Stimulated activated CD4-positive, alpha-beta T cell treated with anti-CD3 and anti-CD28 coated beads, TNF-alpha, amount 100 ng/mL, for 48 hours (primary cell): ENCODE measurements around the gene SLC22A5.

Experiments
- DNase-seq, 3 donors: peaks; one replicate each; pipeline ENCODE4 v3.0.0-alpha.2; 2020; ENCODE audit warnings: low read depth in 3 of 3

The SLC22A5 gene

DNA sequence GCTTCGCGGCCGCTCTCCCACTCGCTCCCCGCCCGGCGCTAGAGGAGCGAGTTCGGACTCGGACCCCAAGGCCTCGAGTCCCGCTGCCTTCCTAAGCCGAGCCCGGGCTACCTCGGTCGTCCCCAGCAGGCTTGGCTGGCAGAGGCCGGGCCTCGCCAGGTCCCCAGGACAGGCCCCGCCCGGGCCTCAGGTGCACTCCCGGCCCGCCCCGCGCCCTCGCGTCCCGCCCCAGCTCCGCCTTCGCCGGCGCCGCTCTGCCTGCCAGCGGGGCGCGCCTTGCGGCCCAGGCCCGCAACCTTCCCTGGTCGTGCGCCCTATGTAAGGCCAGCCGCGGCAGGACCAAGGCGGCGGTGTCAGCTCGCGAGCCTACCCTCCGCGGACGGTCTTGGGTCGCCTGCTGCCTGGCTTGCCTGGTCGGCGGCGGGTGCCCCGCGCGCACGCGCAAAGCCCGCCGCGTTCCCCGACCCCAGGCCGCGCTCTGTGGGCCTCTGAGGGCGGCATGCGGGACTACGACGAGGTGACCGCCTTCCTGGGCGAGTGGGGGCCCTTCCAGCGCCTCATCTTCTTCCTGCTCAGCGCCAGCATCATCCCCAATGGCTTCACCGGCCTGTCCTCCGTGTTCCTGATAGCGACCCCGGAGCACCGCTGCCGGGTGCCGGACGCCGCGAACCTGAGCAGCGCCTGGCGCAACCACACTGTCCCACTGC lies at the start of gene SLC22A5:
TSS of gene SLC22A5 (plus strand) at position 237 of the 707 bp plus-strand sequence. CDS start at position 500, 263 bp downstream.
- peak; percentile 39 to 65 (median 49) for DNase-seq

GRCh38 chr5:132319975-132320374 lies 49.5 kb upstream of the SLC22A5 start:
- DNase-seq, result no peak

DNA sequence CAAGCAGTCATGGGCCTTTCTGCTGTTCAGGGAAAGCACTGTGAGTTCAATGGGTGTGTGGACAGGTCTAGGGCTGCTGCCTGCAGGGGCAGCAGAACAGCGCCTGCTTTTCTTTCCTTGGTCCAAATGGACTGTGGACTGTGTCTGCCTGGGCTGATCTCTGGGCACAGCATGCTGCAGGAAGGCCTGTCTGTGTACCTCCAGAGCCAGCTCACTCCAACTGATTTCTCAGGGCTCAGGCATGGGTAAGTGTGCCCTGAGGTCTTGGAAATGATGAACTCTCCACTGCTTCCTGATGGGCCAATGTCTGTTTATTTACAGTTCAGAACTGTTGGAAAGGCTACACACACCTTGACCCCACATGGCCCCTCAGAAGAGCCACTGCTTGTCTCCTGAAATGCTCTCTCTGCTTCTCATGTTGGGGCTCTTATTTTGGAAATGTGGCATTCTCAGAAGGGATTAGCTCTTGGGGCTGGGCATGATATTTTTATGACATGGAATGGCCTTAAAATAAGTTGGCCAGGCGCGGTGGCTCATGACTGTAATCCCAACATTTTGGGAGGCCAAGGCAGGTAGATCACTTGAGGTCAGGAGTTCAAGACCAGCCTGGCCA lies 48.3 kb upstream of the SLC22A5 start:
- DNase-seq, result no peak

DNA sequence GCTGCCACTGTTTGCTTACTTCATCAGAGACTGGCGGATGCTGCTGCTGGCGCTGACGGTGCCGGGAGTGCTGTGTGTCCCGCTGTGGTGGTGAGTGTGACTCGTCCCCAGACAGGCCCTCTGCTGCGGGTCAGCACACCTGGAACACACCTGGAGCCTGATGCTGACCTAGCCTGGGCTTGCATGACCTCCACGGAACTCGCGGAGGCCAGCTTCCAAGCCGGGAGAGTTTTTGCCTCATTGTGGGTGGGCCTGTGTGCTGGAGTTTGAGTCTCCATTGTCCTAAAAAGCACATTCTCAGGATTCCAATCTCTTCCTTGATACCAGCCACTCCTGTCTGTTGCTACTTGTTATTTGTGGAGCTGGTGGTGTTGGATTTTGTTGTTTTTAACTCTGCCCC lies 47.2 kb upstream of the SLC22A5 start:
- no peak for DNase-seq

DNA sequence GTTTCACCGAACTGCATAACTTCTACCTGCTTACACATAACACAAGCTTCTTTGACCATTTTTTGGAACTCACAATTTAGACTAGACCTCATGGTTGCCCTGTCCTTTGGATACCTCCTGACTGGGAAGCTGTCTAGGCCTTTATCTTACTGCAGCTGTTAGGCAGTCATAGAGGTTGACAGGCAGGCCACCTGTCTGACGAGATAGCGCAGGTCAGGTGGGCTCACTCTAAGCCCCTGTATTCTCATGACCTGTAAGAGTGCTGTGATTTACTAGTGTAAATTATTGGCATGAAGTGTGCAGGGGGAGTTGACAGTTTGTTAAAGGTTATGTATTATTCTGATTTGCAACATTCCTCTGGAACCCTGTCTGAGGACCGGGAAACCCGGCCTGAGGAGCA lies 46.3 kb upstream of the SLC22A5 start:
- DNase-seq, result no peak

DNA sequence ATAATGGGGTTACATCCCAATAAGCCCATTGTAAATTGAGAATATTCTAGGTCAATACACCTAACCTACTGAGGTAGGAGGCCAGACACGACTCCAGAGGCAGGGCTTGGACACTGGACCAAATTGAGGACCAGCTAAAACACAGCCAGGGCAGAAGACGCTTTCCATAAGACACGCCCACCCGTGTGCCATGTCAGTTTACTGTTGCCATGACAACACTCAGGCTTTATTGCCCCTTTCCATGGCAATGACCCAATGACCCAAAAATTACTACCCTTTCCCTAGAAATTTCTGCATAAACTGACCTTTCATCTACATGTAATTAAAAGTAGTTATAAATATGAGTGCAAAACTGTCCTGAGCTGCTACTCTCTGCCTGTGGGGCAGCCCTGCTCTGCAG lies 43.8 kb upstream of the SLC22A5 start:
- DNase-seq, result no peak

- no peak for DNase-seq
These were observed 42.1 kb upstream of the SLC22A5 start for GRCh38 chr5:132327252-132327955.

- no peak for DNase-seq
These were observed 34.7 kb upstream of the SLC22A5 start for GRCh38 chr5:132334812-132335211.

DNA sequence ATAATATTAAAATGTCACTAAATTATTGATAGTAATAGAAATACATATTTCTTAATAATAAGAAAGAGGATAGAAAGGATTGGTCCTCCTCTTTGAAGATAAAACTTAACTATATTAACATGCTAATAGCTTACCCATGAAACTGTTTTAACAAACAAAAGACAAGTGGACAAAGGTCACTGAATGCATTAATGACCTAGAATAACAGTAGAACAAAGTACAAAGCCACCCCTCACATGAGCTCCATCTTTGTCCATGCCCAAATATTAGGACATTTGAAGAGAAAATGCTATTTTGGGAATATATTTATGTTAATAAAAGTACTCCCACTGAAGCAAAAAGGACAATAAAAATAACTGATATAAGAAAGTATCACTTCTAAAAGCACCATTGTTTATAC lies 34.1 kb upstream of the SLC22A5 start:
- no peak for DNase-seq

DNA sequence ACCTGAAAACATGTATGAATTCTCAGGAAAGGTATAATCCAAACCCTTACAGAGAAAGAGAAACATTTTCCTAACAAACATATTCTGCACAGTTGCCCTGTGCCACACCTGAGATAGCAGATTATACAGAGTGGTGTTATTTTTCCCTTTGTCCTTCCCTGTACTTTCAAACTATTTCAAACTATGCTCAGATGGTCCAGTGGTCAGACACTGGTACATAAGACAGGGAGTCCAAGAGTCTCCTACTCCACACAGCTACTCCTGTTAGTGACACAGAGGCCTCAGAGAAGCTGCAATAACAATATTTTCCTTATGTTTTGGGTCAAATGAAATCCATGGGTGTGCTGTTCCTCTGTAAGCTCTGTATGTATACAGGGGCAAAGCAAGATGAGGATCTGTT lies 30.0 kb upstream of the SLC22A5 start:
- no peak for DNase-seq

GRCh38 chr5:132342291-132343180 lies 27.0 kb upstream of the SLC22A5 start:
- no peak for DNase-seq

GRCh38 chr5:132344775-132345514 lies 24.6 kb upstream of the SLC22A5 start:
- no peak for DNase-seq

DNA sequence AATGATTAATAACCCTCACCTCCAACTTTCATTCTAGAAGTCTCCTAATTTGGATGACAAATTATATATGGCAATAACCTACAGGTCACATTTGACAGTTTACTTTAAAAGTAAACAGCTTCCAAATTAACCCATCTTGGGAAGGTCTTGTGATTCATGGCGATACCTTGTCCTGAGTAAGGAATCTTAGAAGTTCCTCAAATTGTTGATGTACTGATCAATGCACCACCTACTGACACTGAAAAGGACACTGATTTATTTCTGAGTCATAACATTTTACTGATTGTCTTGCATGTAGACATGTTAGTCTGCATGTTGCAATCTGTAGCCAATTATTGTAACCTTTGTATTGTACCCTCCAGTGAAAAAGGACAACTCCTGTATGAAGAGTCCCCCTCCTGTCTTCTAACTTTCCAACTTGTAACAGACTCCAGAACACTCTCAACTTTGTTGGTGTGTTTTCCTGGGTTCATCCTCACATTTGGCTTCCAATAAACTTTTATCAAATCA lies 16.0 kb upstream of the SLC22A5 start:
- no peak for DNase-seq

GRCh38 chr5:132354381-132355139 lies 14.9 kb upstream of the SLC22A5 start:
- no peak for DNase-seq

- no peak for DNase-seq
These were observed 14.3 kb upstream of the SLC22A5 start for GRCh38 chr5:132355140-132355765.

DNA sequence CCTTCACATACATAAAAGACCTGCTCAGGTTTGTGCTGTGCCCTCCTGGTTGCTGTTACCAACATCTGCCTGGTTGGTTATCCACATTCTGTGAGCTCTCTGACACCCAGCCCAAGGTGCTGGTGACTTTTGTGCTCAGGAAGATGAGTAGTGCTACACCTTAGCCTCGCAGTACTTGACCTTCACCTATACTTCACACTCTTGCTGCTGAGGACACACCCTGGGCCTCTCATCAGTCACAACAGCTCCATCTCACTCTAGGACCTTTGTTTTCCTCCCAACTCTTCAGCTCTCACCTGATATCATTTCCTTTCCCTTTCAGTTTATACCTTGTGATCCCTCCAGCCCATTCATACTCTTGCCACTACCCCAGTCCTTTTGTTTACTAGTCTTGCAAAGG lies 10.7 kb upstream of the SLC22A5 start:
- no peak for DNase-seq

DNA sequence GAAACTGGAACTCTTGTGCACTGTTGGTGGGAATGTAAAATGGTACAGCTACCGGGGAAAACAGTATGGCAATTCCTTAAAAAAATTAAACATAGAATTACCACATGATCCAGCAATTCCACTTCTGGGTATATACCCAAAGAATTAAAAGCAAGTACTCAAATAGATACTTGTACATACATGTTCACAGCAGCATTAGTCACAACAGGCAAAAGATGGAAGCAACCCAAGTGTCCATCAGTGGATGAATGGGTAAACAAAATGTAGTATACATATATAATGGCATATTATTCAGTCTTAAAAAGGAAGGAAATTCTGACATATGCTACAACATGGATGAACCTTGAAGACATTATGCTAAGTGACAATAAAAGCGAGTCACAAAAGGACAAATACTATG lies 7.4 kb upstream of the SLC22A5 start:
- no peak for DNase-seq

DNA sequence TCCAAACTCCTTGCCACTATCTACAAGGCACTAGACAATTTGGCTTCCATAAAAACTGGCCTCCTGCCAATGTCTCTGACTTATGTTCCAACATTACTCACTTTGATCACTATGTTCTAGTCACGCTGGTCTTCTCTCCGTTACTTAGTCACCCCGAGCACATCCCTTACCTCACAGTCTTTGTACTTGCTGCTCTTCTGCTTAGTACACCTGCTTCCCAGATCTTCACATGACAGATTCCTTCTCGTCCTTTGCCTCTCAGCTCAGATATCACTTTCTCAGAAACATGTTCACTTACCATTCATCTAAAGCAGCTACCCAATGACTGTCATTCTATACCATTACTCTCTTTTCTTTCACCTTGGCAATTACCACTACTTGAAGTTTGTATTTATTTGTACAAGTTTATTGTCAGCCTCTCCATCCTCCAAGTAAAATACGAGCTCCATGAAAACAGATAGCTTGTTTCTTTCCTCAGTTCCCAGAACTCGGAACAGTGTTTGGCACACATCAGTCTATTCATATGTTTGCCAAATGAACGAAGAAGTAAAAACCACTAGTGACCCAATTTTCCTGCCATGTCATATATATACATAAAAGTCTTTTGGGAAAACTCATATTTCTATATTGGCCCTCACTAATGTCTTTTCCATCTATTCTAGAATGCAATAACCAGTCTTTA lies 5.9 kb upstream of the SLC22A5 start:
- no peak for DNase-seq

GRCh38 chr5:132364319-132364718 lies 5.2 kb upstream of the SLC22A5 start:
- DNase-seq, result no peak
